Effector memory CD4-positive, alpha-beta T cell (primary cell): ENCODE data around the gene PCSK6.

ENCODE experiments used
- DNase-seq, 3 donors: peaks; one replicate each; pipeline ENCODE4 v3.0.0-alpha.2; 2020
- H3K27ac ChIP-seq: 2 replicates; pipeline ENCODE4 v1.7.0; 2013; ENCODE audit warnings: mild to moderate bottlenecking, low read length, moderate library complexity; ENCODE audit not compliant: insufficient read depth, poor library complexity, severe bottlenecking
- H3K27me3 ChIP-seq: replicated peaks from 2 replicates; pipeline ENCODE4 v1.7.0; 2013; ENCODE audit warnings: mild to moderate bottlenecking, low read length; ENCODE audit not compliant: insufficient read depth, control insufficient read depth, poor library complexity, severe bottlenecking
- H3K36me3 ChIP-seq: 2 replicates; pipeline ENCODE4 v1.7.0; 2013; ENCODE audit warnings: mild to moderate bottlenecking, low read length, moderate library complexity; ENCODE audit not compliant: control insufficient read depth, insufficient read depth
- H3K4me1 ChIP-seq: 2 replicates; pipeline ENCODE4 v1.7.0; 2013; ENCODE audit warnings: low read length, mild to moderate bottlenecking; ENCODE audit not compliant: control insufficient read depth, insufficient read depth, poor library complexity, severe bottlenecking
- H3K4me3 ChIP-seq: 2 replicates; pipeline ENCODE4 v1.7.0; 2013; ENCODE audit warnings: low read length, low read depth, mild to moderate bottlenecking; ENCODE audit not compliant: insufficient read depth, poor library complexity, severe bottlenecking
- H3K9me3 ChIP-seq: 2 replicates; pipeline ENCODE4 v1.7.0; 2013; ENCODE audit warnings: mild to moderate bottlenecking, low read length, moderate library complexity; ENCODE audit not compliant: control insufficient read depth

Gene PCSK6

GRCh38 chr15:101307048-101307896, 182.2 kb downstream of the PCSK6 start:
- Histone ChIP-seq H3K4me3 (no peak overlapping the region), H3K27me3 (no peaks in the 10 kb centered on the region), H3K9me3 (no peaks in the 10 kb centered on the region), H3K4me1 (no peaks in the 10 kb centered on the region), H3K36me3 (no peaks in the 10 kb centered on the region), H3K27ac (no peak overlapping the region)
- DNase-seq, result no peak

GRCh38 chr15:101306341-101307047, 183.0 kb downstream of the PCSK6 start:
- Histone ChIP-seq H3K9me3 (no peaks in the 10 kb centered on the region), H3K27me3 (no peaks in the 10 kb centered on the region), H3K4me1 (no peaks in the 10 kb centered on the region), H3K27ac (no peak overlapping the region), H3K4me3 (no peak overlapping the region), H3K36me3 (no peaks in the 10 kb centered on the region)
- DNase-seq, result no peak

GRCh38 chr15:101305820-101306255, 183.7 kb downstream of the PCSK6 start:
- Histone ChIP-seq H3K9me3 (no peaks in the 10 kb centered on the region), H3K4me1 (no peaks in the 10 kb centered on the region), H3K36me3 (no peaks in the 10 kb centered on the region), H3K4me3 (no peak overlapping the region), H3K27ac (no peak overlapping the region), H3K27me3 (no peaks in the 10 kb centered on the region)
- no peak for DNase-seq

GRCh38 chr15:101303408-101303807, 186.1 kb downstream of the PCSK6 start:
- H3K27me3 ChIP-seq, result no peaks in the 10 kb centered on the region
- no peak for DNase-seq

DNA sequence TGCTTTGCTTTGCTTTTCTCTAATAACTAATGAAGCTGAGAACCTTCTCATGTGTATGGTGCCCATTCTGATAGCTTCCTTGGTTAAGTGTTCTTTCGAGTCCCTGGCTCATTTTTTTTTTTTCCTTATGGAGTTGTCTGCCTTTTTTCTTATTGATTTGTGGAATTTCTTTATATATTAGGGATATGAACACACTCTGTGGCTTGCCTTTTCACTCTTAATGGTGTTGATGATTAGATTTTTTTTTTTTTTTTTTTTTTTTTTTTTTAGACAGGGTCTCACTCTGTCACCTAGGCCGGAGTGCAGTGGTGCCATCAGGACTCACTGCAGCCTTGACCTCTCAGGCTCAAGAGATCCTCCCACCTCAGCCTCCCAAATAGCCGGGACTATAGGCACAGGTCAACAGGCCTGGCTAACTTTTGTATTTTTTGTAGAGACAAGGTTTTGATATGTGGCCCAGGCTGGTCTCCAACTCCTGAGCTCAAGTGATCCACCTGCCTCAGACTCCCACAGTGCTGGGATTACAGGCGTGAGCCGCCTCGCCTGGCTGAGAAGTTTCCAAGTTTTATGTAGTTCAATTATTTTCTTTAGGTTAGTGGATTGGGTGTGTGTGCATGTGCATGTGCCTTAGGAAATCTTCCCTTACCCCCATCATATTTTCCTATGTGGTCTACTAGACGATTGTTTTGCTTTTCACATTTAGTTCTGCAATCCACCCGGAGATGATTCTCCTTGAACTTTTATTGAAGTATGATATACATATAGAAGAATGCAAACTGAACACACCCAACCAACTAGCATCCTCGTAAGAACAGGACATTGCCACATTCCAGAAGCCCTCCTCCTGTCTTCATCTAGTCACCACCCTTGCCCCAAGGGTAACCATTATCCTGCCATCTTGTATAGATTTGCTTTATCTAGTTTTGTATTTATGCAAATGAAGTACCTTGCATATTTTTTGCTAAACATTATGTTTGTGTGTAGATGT, 192.8 kb downstream of the PCSK6 start:
- H3K4me3 ChIP-seq, result no peak overlapping the region

More at GRCh38 chr15:101303408-101303807, 186.1 kb downstream of the PCSK6 start:
- Histone ChIP-seq H3K4me1 (no peaks in the 10 kb centered on the region), H3K27ac (no peak overlapping the region), H3K9me3 (no peaks in the 10 kb centered on the region), H3K36me3 (no peaks in the 10 kb centered on the region), H3K4me3 (no peak overlapping the region)

DNA sequence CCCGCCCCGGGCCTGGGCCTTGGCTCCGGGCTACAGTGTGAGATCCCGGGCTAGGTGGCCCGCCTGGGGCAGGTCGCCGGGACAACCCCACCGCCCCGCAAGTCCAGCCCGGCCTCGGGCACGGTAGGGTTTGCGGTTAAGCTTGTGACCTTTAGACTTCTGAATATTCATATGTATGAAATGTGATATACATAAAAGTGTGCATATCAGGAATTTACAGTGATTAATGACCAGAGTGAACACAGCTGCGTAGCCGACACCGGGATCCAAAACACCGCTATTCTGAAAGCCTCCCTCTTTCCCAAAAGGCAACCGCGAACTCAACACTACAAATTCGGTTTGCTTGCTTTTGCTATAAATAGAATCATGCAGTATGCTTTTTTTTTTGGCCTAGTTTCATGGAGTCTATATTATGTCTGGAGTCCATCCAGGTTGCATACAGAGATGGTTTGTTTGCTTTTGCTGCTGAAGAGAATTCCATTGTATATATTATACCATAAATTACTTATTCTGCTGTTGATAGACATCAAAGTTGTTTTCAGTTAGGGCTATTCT, 193.8 kb downstream of the PCSK6 start:
- DNase-seq, result no peak

More for the DNA sequence above, 192.8 kb downstream of the PCSK6 start:
- DNase-seq, result no peak
- Histone ChIP-seq H3K9me3 (no peaks in the 10 kb centered on the region), H3K27ac (no peak overlapping the region), H3K4me1 (peaks cover 17% of the 10 kb centered on the region), H3K36me3 (no peaks in the 10 kb centered on the region), H3K27me3 (no peaks in the 10 kb centered on the region)

GRCh38 chr15:101294731-101295606, 194.5 kb downstream of the PCSK6 start, which contains the start of gene SNRPA1:
SNRPA1 (minus strand) TSS chr15:101295248; CDS start chr15:101295178, 70 bp downstream.
- no peaks in the 10 kb centered on the region for H3K27me3 ChIP-seq
- peak; percentile 92 to 96 (median 96) for DNase-seq
- H3K36me3 ChIP-seq, result peaks cover 8% of the 10 kb centered on the region
- H3K27ac ChIP-seq, result peak within 1 kb of the TSS; percentile 98
- peaks cover 20% of the 10 kb centered on the region for H3K4me1 ChIP-seq
- H3K9me3 ChIP-seq, result no peaks in the 10 kb centered on the region
- peak within 1 kb of the TSS; percentile 96 for H3K4me3 ChIP-seq

More for the DNA sequence above, 193.8 kb downstream of the PCSK6 start:
- H3K4me3 ChIP-seq, result peak overlapping the region; percentile 96
- H3K9me3 ChIP-seq, result no peaks in the 10 kb centered on the region
- H3K4me1 ChIP-seq, result peaks cover 20% of the 10 kb centered on the region
- peaks cover 4% of the 10 kb centered on the region for H3K36me3 ChIP-seq
- H3K27ac ChIP-seq, result peak overlapping the region; percentile 98
- H3K27me3 ChIP-seq, result no peaks in the 10 kb centered on the region

DNA sequence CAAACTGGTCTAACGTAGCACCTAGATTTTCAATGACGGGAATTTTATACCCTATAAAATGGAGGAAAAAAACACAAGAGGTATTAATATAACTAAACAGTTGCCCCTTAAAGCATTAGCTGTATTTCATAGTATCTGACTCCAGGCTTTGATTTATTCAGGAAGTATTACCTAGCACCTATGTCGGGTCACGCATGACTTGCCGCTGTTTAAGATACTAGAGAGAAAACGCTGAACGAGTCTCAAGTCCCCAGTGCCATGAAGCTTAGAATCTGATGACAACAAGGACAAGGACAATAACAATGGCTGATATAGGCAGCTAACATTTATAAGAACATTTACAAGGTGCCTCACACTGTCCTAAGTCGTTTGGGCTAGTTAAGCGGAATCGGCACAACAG, 196.4 kb downstream of the PCSK6 start:
- Histone ChIP-seq H3K27me3 (no peaks in the 10 kb centered on the region), H3K4me1 (peaks cover 20% of the 10 kb centered on the region), H3K27ac (peak overlapping the region; percentile 98), H3K36me3 (peaks cover 21% of the 10 kb centered on the region), H3K9me3 (no peaks in the 10 kb centered on the region), H3K4me3 (peak overlapping the region; percentile 96)
- DNase-seq, result no peak
